SJSA1 (cell line): ENCODE results near the gene MRPS24. TPM values are rescaled to one million over a fixed set of nuclear protein-coding genes. Genes with fewer than 3 reads are reported as not detected.
"Not testable (repeated sequence)": the region's sequence is repeated elsewhere in the genome, so short reads cannot be mapped to it uniquely, and the experiment has no call there.

Experiments
- DNase-seq, 2 experiments: peaks; one replicate each; pipeline ENCODE4 v3.0.0-alpha.2; 2015 to 2020; ENCODE audit warnings: low spot score in 2 of 2, low read depth in 1 of 2
- H3K27ac ChIP-seq: fragments of 250-450 bp; sonication (Bioruptor Pico); 2 replicates; pipeline ENCODE4 v1.5.1; 2020; ENCODE audit warnings: mild to moderate bottlenecking, moderate library complexity
- H3K27me3 ChIP-seq: fragments of 250-450 bp; sonication (Bioruptor Pico); replicated peaks from 2 replicates; pipeline ENCODE4 v1.5.1; 2020; ENCODE audit warnings: mild to moderate bottlenecking, moderate library complexity
- H3K36me3 ChIP-seq: fragments of 250-450 bp; sonication (Bioruptor Pico); 2 replicates; pipeline ENCODE4 v1.5.1; 2020; ENCODE audit warnings: mild to moderate bottlenecking
- H3K4me1 ChIP-seq: fragments of 250-450 bp; sonication (Bioruptor Pico); replicated peaks from 2 replicates; pipeline ENCODE4 v1.6.1; 2021; ENCODE audit warnings: mild to moderate bottlenecking
- H3K4me3 ChIP-seq: fragments of 250-450 bp; sonication (Bioruptor Pico); 2 replicates; pipeline ENCODE4 v1.5.1; 2020; ENCODE audit warnings: mild to moderate bottlenecking
- H3K9me3 ChIP-seq: fragments of 250-450 bp; sonication (Bioruptor Pico); replicated peaks from 2 replicates; pipeline ENCODE4 v1.5.1; 2020; ENCODE audit warnings: mild to moderate bottlenecking
- total RNA-seq: library from RNA; depleted of rRNA; stranded (reverse); fragments of >200 nt; shearing (Covaris generic); gene quantifications from 2 replicates; pipeline ENCODE4 v1.2.3, GENCODE V29; 2014; rRNA removed

Gene MRPS24
- total RNA-seq, 1 experiment from 2014 or later: 146 TPM

GRCh38 chr7:43838201-43838658 is 31.1 kb downstream of the MRPS24 start:
- Histone ChIP-seq H3K27ac (no peak overlapping the region), H3K4me3 (no peak overlapping the region), H3K36me3 (no peaks in the 10 kb centered on the region), H3K9me3 (no peaks in the 10 kb centered on the region), H3K4me1 (no peaks in the 10 kb centered on the region), H3K27me3 (no peaks in the 10 kb centered on the region; the same call in 1 of the 2 replicates)
- no peak for DNase-seq

GRCh38 chr7:43834463-43835251 is 34.7 kb downstream of the MRPS24 start:
- peak in 1 of 2 experiments; percentile 42 for DNase-seq
- Histone ChIP-seq H3K27me3 (no peaks in the 10 kb centered on the region), H3K9me3 (no peaks in the 10 kb centered on the region), H3K4me1 (no peaks in the 10 kb centered on the region), H3K27ac (no peak overlapping the region), H3K36me3 (no peaks in the 10 kb centered on the region), H3K4me3 (no peak overlapping the region)

- not testable (repeated sequence) for H3K27me3 ChIP-seq, DNase-seq, H3K4me1 ChIP-seq, H3K27ac ChIP-seq, H3K9me3 ChIP-seq, H3K4me3 ChIP-seq, H3K36me3 ChIP-seq
These were observed 38.4 kb downstream of the MRPS24 start for GRCh38 chr7:43830917-43831316.

DNA sequence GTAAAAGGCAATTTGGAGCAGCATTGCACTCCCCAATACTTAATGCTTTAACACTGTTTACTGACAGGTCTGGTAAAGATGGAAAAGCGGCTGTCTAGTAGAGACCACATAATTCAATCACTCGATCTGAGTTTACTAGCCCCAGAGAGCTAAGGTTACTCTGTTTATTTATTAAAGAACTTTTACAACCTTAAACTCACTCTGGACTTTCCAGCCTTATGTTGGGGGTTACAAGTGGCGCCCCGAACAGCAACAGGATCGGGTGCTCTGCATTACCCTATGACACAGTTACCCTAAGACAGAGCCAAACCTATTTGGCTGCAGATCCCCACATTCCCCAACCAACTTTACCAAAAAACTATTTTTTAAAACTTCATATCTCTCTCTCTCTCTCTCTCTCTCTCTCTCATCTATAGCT is 43.9 kb downstream of the MRPS24 start:
- no peak overlapping the region for H3K27ac ChIP-seq
- no peaks in the 10 kb centered on the region for H3K36me3 ChIP-seq
- H3K4me1 ChIP-seq: peaks cover 3% of the 10 kb centered on the region; the same call in 1 of the 2 replicates
- no peak overlapping the region for H3K4me3 ChIP-seq
- H3K9me3 ChIP-seq: no peaks in the 10 kb centered on the region
- peaks cover 15% of the 10 kb centered on the region for H3K27me3 ChIP-seq
- no peak for DNase-seq

GRCh38 chr7:43824963-43825362 is 44.4 kb downstream of the MRPS24 start:
- Histone ChIP-seq H3K4me3 (no peak overlapping the region), H3K4me1 (peaks cover 3% of the 10 kb centered on the region; the same call in 1 of the 2 replicates), H3K9me3 (no peaks in the 10 kb centered on the region), H3K27ac (no peak overlapping the region), H3K27me3 (peaks cover 15% of the 10 kb centered on the region), H3K36me3 (no peaks in the 10 kb centered on the region)
- no peak for DNase-seq

DNA sequence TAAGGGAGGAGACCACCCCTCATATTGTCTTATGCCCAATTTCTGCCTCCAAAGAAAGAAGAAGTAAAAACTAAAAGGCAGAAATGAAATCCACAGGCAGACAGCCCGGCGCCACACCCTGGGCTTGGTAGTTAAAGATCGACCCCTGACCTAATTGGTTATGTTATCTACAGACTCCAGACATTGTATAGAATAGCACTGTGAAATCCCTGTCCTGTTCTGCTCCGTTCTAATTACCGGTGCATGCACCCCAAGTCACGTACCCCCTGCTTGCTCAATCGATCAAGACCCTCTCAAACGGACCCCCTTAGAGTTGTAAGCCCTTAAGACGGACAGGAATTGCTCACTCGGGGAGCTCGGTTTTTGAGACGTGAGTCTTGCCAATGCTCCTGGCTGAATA is 44.8 kb downstream of the MRPS24 start:
- H3K4me1 ChIP-seq, H3K9me3 ChIP-seq, H3K4me3 ChIP-seq, DNase-seq, H3K27ac ChIP-seq, H3K36me3 ChIP-seq: not testable (repeated sequence)
- H3K27me3 ChIP-seq: peaks cover 17% of the 10 kb centered on the region

- no peaks in the 10 kb centered on the region for H3K36me3 ChIP-seq
- H3K4me3 ChIP-seq: no peak overlapping the region
- H3K27me3 ChIP-seq: peaks cover 17% of the 10 kb centered on the region
These were observed 45.4 kb downstream of the MRPS24 start for GRCh38 chr7:43823941-43824340.

DNA sequence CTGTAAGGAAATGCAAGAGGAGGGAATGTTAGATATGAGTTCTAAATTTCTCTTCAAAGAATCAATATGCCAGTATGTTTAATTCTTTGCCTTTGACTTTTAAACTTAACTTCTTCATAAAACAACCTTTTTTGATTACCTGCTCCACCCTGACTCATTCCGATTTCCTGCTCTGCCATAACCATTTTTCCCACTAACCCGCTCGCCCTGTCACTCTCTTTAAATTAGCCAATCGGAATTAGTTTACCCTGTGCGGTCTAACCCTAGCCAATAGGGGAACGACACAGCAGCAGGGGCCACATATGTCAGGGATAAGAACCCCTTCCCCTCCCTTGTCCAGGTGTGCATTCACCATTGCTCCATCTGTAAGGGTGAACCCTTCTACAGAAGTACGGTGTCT is 45.9 kb downstream of the MRPS24 start:
- H3K4me1 ChIP-seq, H3K4me3 ChIP-seq, DNase-seq, H3K36me3 ChIP-seq, H3K9me3 ChIP-seq, H3K27ac ChIP-seq: not testable (repeated sequence)
- H3K27me3 ChIP-seq: peaks cover 17% of the 10 kb centered on the region

More at GRCh38 chr7:43823941-43824340, 45.4 kb downstream of the MRPS24 start:
- DNase-seq: no peak
- Histone ChIP-seq H3K9me3 (no peaks in the 10 kb centered on the region), H3K27ac (no peak overlapping the region), H3K4me1 (peaks cover 3% of the 10 kb centered on the region; the same call in 1 of the 2 replicates)

Other genes starting within 250 kb of the MRPS24 start
- gene COA1, start 140.0 kb downstream of the MRPS24 start, total RNA-seq: 51.4 and 85.4 TPM in 2 replicates
- gene BLVRA, start 110.8 kb downstream of the MRPS24 start, total RNA-seq: 27.8 and 39.0 TPM in 2 replicates
- 20.4 and 25.4 TPM in 2 replicates for gene URGCP, start 37.1 kb upstream of the MRPS24 start, total RNA-seq
- gene UBE2D4, start 56.9 kb upstream of the MRPS24 start, total RNA-seq: 12.1 and 13.0 TPM in 2 replicates
- not detected in 2 replicates for gene SPDYE1, start 128.4 kb upstream of the MRPS24 start, total RNA-seq
- 171 and 183 TPM in 2 replicates for gene DBNL, start 175.2 kb upstream of the MRPS24 start, total RNA-seq
- 0.13 TPM in 1 of 2 replicates, not detected in the other for gene PGAM2, start 196.1 kb upstream of the MRPS24 start, total RNA-seq
- gene POLM, start 213.0 kb upstream of the MRPS24 start, total RNA-seq: 5.4 and 10.7 TPM in 2 replicates
- not detected in 2 replicates for gene AEBP1, start 234.8 kb upstream of the MRPS24 start, total RNA-seq